ENCODE results near the gene CFAP45. TPM values are rescaled to one million over a fixed set of nuclear protein-coding genes. Genes with fewer than 3 reads are reported as not detected.

Gene CFAP45
- total RNA-seq, 2 experiments from 2014 or later, result 0.63 TPM; not detected in 1

- no peak overlapping the region for H3K4me3 ChIP-seq (ENCODE audit: low read depth, low read length, poor library complexity, severe bottlenecking)
- no peak overlapping the region for H2AFZ ChIP-seq (ENCODE audit: low read length)
- no peak overlapping the region for H3K4me2 ChIP-seq (ENCODE audit: low read length)
- H3K9me2 ChIP-seq (ENCODE audit: insufficient read depth, low read length), result no peaks in the 10 kb centered on the region
- H3K36me3 ChIP-seq (ENCODE audit: insufficient read depth, low read length), result no peaks in the 10 kb centered on the region
- BruUV-seq (replicated peaks), result no TSS peak
- no peak overlapping the region for H3K27ac ChIP-seq (ENCODE audit: low read depth, low read length, poor library complexity, severe bottlenecking)
- TF ChIP-seq CTCF (conservative IDR thresholded peaks at IDR 0.05; ENCODE audit: low read length) (no peak), EZH2phosphoT487 (IDR thresholded peaks at IDR 0.05; ENCODE audit: borderline replicate concordance, low read depth, low read length) (no peak)
- H3K79me2 ChIP-seq (ENCODE audit: insufficient read depth, low read depth, low read length), result peaks cover 24% of the 10 kb centered on the region; the same call in 1 of the 2 replicates
- POLR2A ChIA-PET, result no interaction called here
- peaks cover 18% of the 10 kb centered on the region for H3K4me1 ChIP-seq (ENCODE audit: insufficient read depth, low read length, poor library complexity, severe bottlenecking)
- no peaks in the 10 kb centered on the region for H4K20me1 ChIP-seq (ENCODE audit: insufficient read depth, low read length)
- CTCF ChIA-PET (ENCODE audit: unreplicated experiment), result no interaction called here
- DNase-seq (ENCODE audit: low spot score), result no peak
- intact Hi-C loops (cut with micrococcal nuclease; ENCODE audit: unreplicated experiment), result no loop called here
- H3K9me3 ChIP-seq (ENCODE audit: low read length), result no peaks in the 10 kb centered on the region
These were observed 28.0 kb upstream of the CFAP45 start for GRCh38 chr1:159927849-159928431.

- no peaks in the 10 kb centered on the region for H3K36me3 ChIP-seq (ENCODE audit: insufficient read depth, low read length)
- H3K27ac ChIP-seq (ENCODE audit: low read depth, low read length, poor library complexity, severe bottlenecking), result no peak overlapping the region
- CTCF ChIA-PET (ENCODE audit: unreplicated experiment), result interaction anchor here (0.6 kb wide), 1 partner anchor 56 kb away, joined by 3 read pairs; no protein-coding TSS in a partner anchor
- H3K4me2 ChIP-seq (ENCODE audit: low read length), result no peak overlapping the region
- no peaks in the 10 kb centered on the region for H4K20me1 ChIP-seq (ENCODE audit: insufficient read depth, low read length)
- no peak for DNase-seq (ENCODE audit: low spot score)
- H3K79me2 ChIP-seq (ENCODE audit: insufficient read depth, low read depth, low read length), result peaks cover 30% of the 10 kb centered on the region; the same call in 1 of the 2 replicates
- intact Hi-C loops (cut with micrococcal nuclease; ENCODE audit: unreplicated experiment), result no loop called here
- H3K4me1 ChIP-seq (ENCODE audit: insufficient read depth, low read length, poor library complexity, severe bottlenecking), result peaks cover 25% of the 10 kb centered on the region
- H3K4me3 ChIP-seq (ENCODE audit: low read depth, low read length, poor library complexity, severe bottlenecking), result no peak overlapping the region
- no peaks in the 10 kb centered on the region for H3K9me2 ChIP-seq (ENCODE audit: insufficient read depth, low read length)
- no peaks in the 10 kb centered on the region for H3K9me3 ChIP-seq (ENCODE audit: low read length)
- POLR2A ChIA-PET, result no interaction called here
- H2AFZ ChIP-seq (ENCODE audit: low read length), result no peak overlapping the region
- TF ChIP-seq EZH2phosphoT487 (IDR thresholded peaks at IDR 0.05; ENCODE audit: borderline replicate concordance, low read depth, low read length) (no peak), CTCF (conservative IDR thresholded peaks at IDR 0.05; ENCODE audit: low read length) (no peak)
- no TSS peak for BruUV-seq (replicated peaks)
These were observed 27.4 kb upstream of the CFAP45 start for GRCh38 chr1:159927211-159927848.

GRCh38 chr1:159925719-159926078, 25.7 kb upstream of the CFAP45 start:
- Histone ChIP-seq H3K79me2 (ENCODE audit: insufficient read depth, low read depth, low read length) (peaks cover 44% of the 10 kb centered on the region; the same call in 1 of the 2 replicates), H3K36me3 (ENCODE audit: insufficient read depth, low read length) (peaks cover 4% of the 10 kb centered on the region; the same call in 1 of the 2 replicates), H3K4me3 (ENCODE audit: low read depth, low read length, poor library complexity, severe bottlenecking) (peak overlapping the region; percentile 94), H3K9me3 (ENCODE audit: low read length) (no peaks in the 10 kb centered on the region), H3K4me1 (ENCODE audit: insufficient read depth, low read length, poor library complexity, severe bottlenecking) (peaks cover 41% of the 10 kb centered on the region), H3K4me2 (ENCODE audit: low read length) (peak overlapping the region; percentile 90), H4K20me1 (ENCODE audit: insufficient read depth, low read length) (no peaks in the 10 kb centered on the region), H3K9me2 (ENCODE audit: insufficient read depth, low read length) (no peaks in the 10 kb centered on the region), H3K27ac (ENCODE audit: low read depth, low read length, poor library complexity, severe bottlenecking) (no peak overlapping the region), H2AFZ (ENCODE audit: low read length) (peak overlapping the region; percentile 90; the same call in 1 of the 2 replicates)
- CTCF ChIA-PET (ENCODE audit: unreplicated experiment), result interaction anchor here (0.6 kb wide), 1 partner anchor 165 kb away, joined by 4 read pairs; no protein-coding TSS in a partner anchor
- TF ChIP-seq EZH2phosphoT487 (IDR thresholded peaks at IDR 0.05; ENCODE audit: borderline replicate concordance, low read depth, low read length) (no peak), CTCF (conservative IDR thresholded peaks at IDR 0.05; ENCODE audit: low read length) (no peak)
- DNase-seq (ENCODE audit: low spot score), result no peak
- POLR2A ChIA-PET, result no interaction called here
- intact Hi-C loops (cut with micrococcal nuclease; ENCODE audit: unreplicated experiment), result no loop called here
- BruUV-seq (replicated peaks), result no TSS peak

Measured in OCI-LY7 (cell line).